ENCODE data around the gene AUTS2. TPM values are rescaled to one million over a fixed set of nuclear protein-coding genes. Genes with fewer than 3 reads are reported as not detected.

Gene AUTS2
- total and polyA plus RNA-seq, 10 of the 15 experiments (the other 5 are each of a cell fraction or from before 2014, with no cell fraction given), result 6.4 to 55.6 (median 21.6) TPM

- 0 out of 2 replicates have a peak, but pooled peaks have one; percentile 49 for TF ChIP-seq NKRF (conservative IDR thresholded peaks at IDR 0.05)
- no peak; the same call in 1 of the 2 replicates for TF ChIP-seq YY1 (IDR thresholded peaks at IDR 0.05; ENCODE audit: low read depth, low read length)
Observed at GRCh38 chr7:69739190-69739589, 140.9 kb downstream of the AUTS2 start (continued).

- peak; percentile 81 for DNase-seq (ENCODE audit: low read depth, low spot score)
- POLR2A ChIA-PET, result interaction anchor here (0.7 to 2.8 kb wide), 17 partner anchors 9 to 87 kb away, joined by 3 to 15 read pairs (median 4); no protein-coding TSS in a partner anchor
- intact Hi-C loops (cut with micrococcal nuclease; ENCODE audit: unreplicated experiment), result loop anchor here (1.0 to 10.0 kb wide), 8 partner anchors 23 to 335 kb away; no protein-coding TSS in a partner anchor
- 3% methylated on average over 4 of the region's 4 CpGs for WGBS (ENCODE audit: insufficient coverage, insufficient replicate concordance, low lambda C conversion rate, missing lambda C conversion rate)
- in situ Hi-C loops (cut with MboI), result no loop called here
- no peak overlapping the region; the same call in 1 of the 2 replicates for H3K9ac ChIP-seq (ENCODE audit: control insufficient read depth, insufficient read depth, low read length)
- H3K36me3 ChIP-seq (ENCODE audit: control insufficient read depth in 2 of 2, insufficient read depth in 2 of 2, low read length in 1 of 2), result no peaks in the 10 kb centered on the region
- H3K4me3 ChIP-seq, result no peak overlapping the region
- peak; percentile 82 for ATAC-seq
- CTCF ChIA-PET, result interaction anchor here (0.6 to 3.1 kb wide), 19 partner anchors 8 to 136 kb away, joined by 3 to 15 read pairs (median 4); no protein-coding TSS in a partner anchor
- peaks cover 32% of the 10 kb centered on the region for H3K4me1 ChIP-seq (ENCODE audit: control insufficient read depth, insufficient read depth, low read length)
- peak overlapping the region; percentile 9; the same call in 1 of the 2 replicates for H2AFZ ChIP-seq (ENCODE audit: control insufficient read depth, low read depth, low read length)
- no peaks in the 10 kb centered on the region for H3K27me3 ChIP-seq (replicated peaks in 1 of 2; ENCODE audit: control insufficient read depth in 2 of 2, insufficient read depth in 2 of 2, low read length in 1 of 2)
- peak overlapping the region; percentile 88 for H3K4me2 ChIP-seq (ENCODE audit: control insufficient read depth, insufficient read depth)
- RAD21 ChIA-PET (ENCODE audit: unreplicated experiment), result interaction anchor here (0.6 to 5.6 kb wide), 38 partner anchors 8 to 288 kb away, joined by 3 to 86 read pairs (median 6); no protein-coding TSS in a partner anchor
- SMC1A ChIA-PET (ENCODE audit: uncharacterized antibody, unreplicated experiment), result interaction anchor here (0.7 to 4.9 kb wide), 46 partner anchors 9 to 958 kb away, joined by 3 to 103 read pairs (median 8); no protein-coding TSS in a partner anchor
- FAIRE-seq, result peak; percentile 90
- H3K9me3 ChIP-seq (replicated peaks; ENCODE audit: control insufficient read depth, insufficient read depth, low read length), result no peaks in the 10 kb centered on the region
- peak overlapping the region; percentile 29 for H3K27ac ChIP-seq (ENCODE audit: control insufficient read depth, insufficient read depth)
- H4K20me1 ChIP-seq (ENCODE audit: control insufficient read depth, insufficient read depth), result peaks cover 3% of the 10 kb centered on the region; the same call in 1 of the 2 replicates
- BruUV-seq (replicated peaks), result no TSS peak
- H3K79me2 ChIP-seq (ENCODE audit: control insufficient read depth, insufficient read depth, low read length), result no peaks in the 10 kb centered on the region; the same call in none of the 2 replicates
- TF ChIP-seq CBFB (IDR thresholded peaks at IDR 0.05; ENCODE audit: low read depth), result peak; percentile 55; the same call in 1 of the 2 replicates
- no peak for TF ChIP-seq RAD51 (IDR thresholded peaks at IDR 0.05)
- TF ChIP-seq EED (IDR thresholded peaks at IDR 0.05; ENCODE audit: low read depth), result peak; percentile 80
- TF ChIP-seq POLR2A (IDR thresholded peaks at IDR 0.05; ENCODE audit: low read depth, low read length), result peak; percentile 48; the same call in 1 of the 2 replicates
- TF ChIP-seq NR2C2 (IDR thresholded peaks at IDR 0.05; ENCODE audit: borderline replicate concordance, control insufficient read depth, insufficient read length, low read depth), result no peak
- 0 out of 2 replicates have a peak, but pooled peaks have one; percentile 32 for TF ChIP-seq CHD2 (IDR thresholded peaks at IDR 0.05; ENCODE audit: borderline replicate concordance, low read depth, low read length)
- TF ChIP-seq MEF2B (IDR thresholded peaks at IDR 0.05; ENCODE audit: partially characterized antibody, poor library complexity, severe bottlenecking), result no peak
- TF ChIP-seq NFYB (IDR thresholded peaks at IDR 0.05; ENCODE audit: insufficient read depth, low read depth, low read length), result peak; percentile 24; the same call in 1 of the 2 replicates
- TF ChIP-seq RUNX3 (IDR thresholded peaks at IDR 0.05; ENCODE audit: low read length), result peak; percentile 84
- TF ChIP-seq PKNOX1 (IDR thresholded peaks at IDR 0.05), result peak; percentile 95
- TF ChIP-seq IRF4 (IDR thresholded peaks at IDR 0.05; ENCODE audit: low read depth, low read length), result peak; percentile 55
- TF ChIP-seq CEBPZ (IDR thresholded peaks at IDR 0.05; ENCODE audit: low read depth, low read length), result no peak
- TF ChIP-seq CREM (IDR thresholded peaks at IDR 0.05; ENCODE audit: low read depth), result peak; percentile 86
- TF ChIP-seq JUND (IDR thresholded peaks at IDR 0.05; ENCODE audit: low read depth, low read length), result no peak
- TF ChIP-seq IKZF2 (IDR thresholded peaks at IDR 0.05), result peak; percentile 50 to 78; a peak in 3 of 4 replicates
Observed at GRCh38 chr7:69739931-69740431, 141.7 kb downstream of the AUTS2 start.

Data from GM12878 (cell line).